ENCODE data around the gene ZFP69. TPM values are rescaled to one million over a fixed set of nuclear protein-coding genes. Genes with fewer than 3 reads are reported as not detected.

Gene ZFP69
- total RNA-seq, 2 experiments from 2014 or later: 4.3 to 5.6 TPM

DNA sequence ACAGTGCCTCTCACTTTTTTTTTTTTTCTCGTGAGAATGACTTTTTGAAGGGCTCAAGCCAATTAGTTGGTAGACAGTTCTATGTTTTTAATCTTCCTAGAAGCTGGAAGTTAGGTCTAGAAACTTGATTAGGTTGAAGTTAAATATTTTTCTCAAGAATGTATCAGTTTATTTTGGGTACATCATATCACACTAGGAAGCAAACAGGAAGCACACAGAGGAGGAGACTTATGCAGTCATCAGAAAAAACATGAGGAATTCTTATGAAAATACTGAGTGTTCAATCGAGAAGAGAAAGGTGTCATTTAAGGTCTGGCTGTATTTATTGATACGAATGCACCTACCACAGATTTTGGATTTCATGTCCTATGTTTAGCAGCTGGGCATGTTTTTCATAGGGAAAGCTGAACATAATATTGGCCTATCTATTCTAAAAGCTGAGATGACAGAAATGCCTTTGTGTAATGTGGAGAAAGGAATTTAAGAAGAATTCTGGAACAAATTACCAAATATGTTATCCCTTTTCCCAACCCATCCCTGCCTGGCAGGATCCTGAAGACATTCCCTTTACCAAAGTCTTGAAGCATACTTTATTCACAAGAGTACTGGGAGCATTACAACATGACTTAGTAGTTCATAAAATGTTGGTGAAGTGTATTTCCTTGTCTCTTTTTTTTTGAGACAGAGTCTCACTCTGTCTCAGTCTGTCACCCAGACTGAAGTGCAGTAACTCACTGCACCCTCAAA, 44.3 kb upstream of the ZFP69 start:
- intact Hi-C loops (cut with micrococcal nuclease; ENCODE audit: unreplicated experiment): loop anchor here (10.0 kb wide), 1 partner anchor 288 kb away; no protein-coding TSS in a partner anchor

DNA sequence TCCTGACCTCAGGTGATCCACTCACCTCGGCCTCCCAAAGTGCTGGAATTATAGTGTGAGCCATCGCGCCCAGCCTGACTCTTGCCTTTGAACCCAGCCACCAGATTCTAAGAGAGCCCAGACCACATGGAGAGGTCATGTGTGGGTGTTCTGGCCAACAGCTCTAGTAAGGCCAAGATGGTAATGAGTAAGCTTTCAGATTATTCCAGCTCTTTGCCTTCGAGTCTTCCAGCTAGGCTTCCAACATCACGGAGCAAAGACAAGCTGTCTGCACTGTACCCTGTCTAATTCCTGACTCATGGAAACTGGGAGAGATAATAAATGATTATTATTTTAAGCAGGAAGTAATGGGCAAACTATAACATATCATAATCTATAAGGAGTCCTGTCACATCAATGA, 41.6 kb upstream of the ZFP69 start:
- POLR2A ChIA-PET: interaction anchor here (0.5 to 0.6 kb wide), 2 partner anchors 31 to 265 kb away, joined by 3 to 4 read pairs; no protein-coding TSS in a partner anchor

More for the DNA sequence above, 44.3 kb upstream of the ZFP69 start:
- Histone ChIP-seq H3K9me3 (ENCODE audit: low read length) (no peaks in the 10 kb centered on the region), H2AFZ (ENCODE audit: low read length) (no peak overlapping the region), H3K4me1 (ENCODE audit: insufficient read depth, low read length, poor library complexity, severe bottlenecking) (no peaks in the 10 kb centered on the region), H3K79me2 (ENCODE audit: insufficient read depth, low read depth, low read length) (no peaks in the 10 kb centered on the region), H3K9me2 (ENCODE audit: insufficient read depth, low read length) (no peaks in the 10 kb centered on the region), H4K20me1 (ENCODE audit: insufficient read depth, low read length) (no peaks in the 10 kb centered on the region), H3K4me3 (ENCODE audit: low read depth, low read length, poor library complexity, severe bottlenecking) (no peak overlapping the region), H3K4me2 (ENCODE audit: low read length) (no peak overlapping the region), H3K36me3 (ENCODE audit: insufficient read depth, low read length) (no peaks in the 10 kb centered on the region), H3K27ac (ENCODE audit: low read depth, low read length, poor library complexity, severe bottlenecking) (no peak overlapping the region)
- no peak for TF ChIP-seq EZH2phosphoT487 (IDR thresholded peaks at IDR 0.05; ENCODE audit: borderline replicate concordance, low read depth, low read length)
- ChIA-PET CTCF (ENCODE audit: unreplicated experiment) (no interaction called here), POLR2A (interaction anchor here (0.6 kb wide), 2 partner anchors 39 to 280 kb away, joined by 3 read pairs; no protein-coding TSS in a partner anchor)
- no TSS peak for BruUV-seq (replicated peaks)
- no peak for DNase-seq (ENCODE audit: low spot score)

GRCh38 chr1:40435876-40436275, 41.2 kb upstream of the ZFP69 start:
- Histone ChIP-seq H3K79me2 (ENCODE audit: insufficient read depth, low read depth, low read length) (no peaks in the 10 kb centered on the region), H3K4me1 (ENCODE audit: insufficient read depth, low read length, poor library complexity, severe bottlenecking) (no peaks in the 10 kb centered on the region), H4K20me1 (ENCODE audit: insufficient read depth, low read length) (no peaks in the 10 kb centered on the region), H3K4me2 (ENCODE audit: low read length) (no peak overlapping the region), H3K36me3 (ENCODE audit: insufficient read depth, low read length) (no peaks in the 10 kb centered on the region), H3K4me3 (ENCODE audit: low read depth, low read length, poor library complexity, severe bottlenecking) (no peak overlapping the region), H3K27ac (ENCODE audit: low read depth, low read length, poor library complexity, severe bottlenecking) (no peak overlapping the region), H2AFZ (ENCODE audit: low read length) (no peak overlapping the region), H3K9me3 (ENCODE audit: low read length) (no peaks in the 10 kb centered on the region), H3K9me2 (ENCODE audit: insufficient read depth, low read length) (no peaks in the 10 kb centered on the region)
- CTCF ChIA-PET (ENCODE audit: unreplicated experiment): no interaction called here
- TF ChIP-seq, protein P1, sequence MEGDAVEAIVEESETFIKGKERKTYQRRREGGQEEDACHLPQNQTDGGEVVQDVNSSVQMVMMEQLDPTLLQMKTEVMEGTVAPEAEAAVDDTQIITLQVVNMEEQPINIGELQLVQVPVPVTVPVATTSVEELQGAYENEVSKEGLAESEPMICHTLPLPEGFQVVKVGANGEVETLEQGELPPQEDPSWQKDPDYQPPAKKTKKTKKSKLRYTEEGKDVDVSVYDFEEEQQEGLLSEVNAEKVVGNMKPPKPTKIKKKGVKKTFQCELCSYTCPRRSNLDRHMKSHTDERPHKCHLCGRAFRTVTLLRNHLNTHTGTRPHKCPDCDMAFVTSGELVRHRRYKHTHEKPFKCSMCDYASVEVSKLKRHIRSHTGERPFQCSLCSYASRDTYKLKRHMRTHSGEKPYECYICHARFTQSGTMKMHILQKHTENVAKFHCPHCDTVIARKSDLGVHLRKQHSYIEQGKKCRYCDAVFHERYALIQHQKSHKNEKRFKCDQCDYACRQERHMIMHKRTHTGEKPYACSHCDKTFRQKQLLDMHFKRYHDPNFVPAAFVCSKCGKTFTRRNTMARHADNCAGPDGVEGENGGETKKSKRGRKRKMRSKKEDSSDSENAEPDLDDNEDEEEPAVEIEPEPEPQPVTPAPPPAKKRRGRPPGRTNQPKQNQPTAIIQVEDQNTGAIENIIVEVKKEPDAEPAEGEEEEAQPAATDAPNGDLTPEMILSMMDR (conservative IDR thresholded peaks at IDR 0.05; ENCODE audit: low read length): no peak
- TF ChIP-seq EZH2phosphoT487 (IDR thresholded peaks at IDR 0.05; ENCODE audit: borderline replicate concordance, low read depth, low read length): no peak
- no TSS peak for BruUV-seq (replicated peaks)
- POLR2A ChIA-PET: interaction anchor here (0.5 kb wide), 1 partner anchor 266 kb away, joined by 3 read pairs; no protein-coding TSS in a partner anchor
- no peak for DNase-seq (ENCODE audit: low spot score)
- intact Hi-C loops (cut with micrococcal nuclease; ENCODE audit: unreplicated experiment): loop anchor here (10.0 kb wide), 1 partner anchor 291 kb away; no protein-coding TSS in a partner anchor

More for the DNA sequence above, 41.6 kb upstream of the ZFP69 start:
- no peaks in the 10 kb centered on the region for H4K20me1 ChIP-seq (ENCODE audit: insufficient read depth, low read length)
- no TSS peak for BruUV-seq (replicated peaks)
- no peaks in the 10 kb centered on the region for H3K9me3 ChIP-seq (ENCODE audit: low read length)
- no peaks in the 10 kb centered on the region for H3K9me2 ChIP-seq (ENCODE audit: insufficient read depth, low read length)
- no peaks in the 10 kb centered on the region for H3K79me2 ChIP-seq (ENCODE audit: insufficient read depth, low read depth, low read length)
- CTCF ChIA-PET (ENCODE audit: unreplicated experiment): interaction anchor here (0.6 kb wide), 1 partner anchor 97 kb away, joined by 4 read pairs; no protein-coding TSS in a partner anchor
- intact Hi-C loops (cut with micrococcal nuclease; ENCODE audit: unreplicated experiment): loop anchor here (10.0 kb wide), 1 partner anchor 291 kb away; no protein-coding TSS in a partner anchor
- H3K27ac ChIP-seq (ENCODE audit: low read depth, low read length, poor library complexity, severe bottlenecking): no peak overlapping the region
- DNase-seq (ENCODE audit: low spot score): no peak
- H3K4me2 ChIP-seq (ENCODE audit: low read length): no peak overlapping the region
- H2AFZ ChIP-seq (ENCODE audit: low read length): no peak overlapping the region
- no peaks in the 10 kb centered on the region for H3K4me1 ChIP-seq (ENCODE audit: insufficient read depth, low read length, poor library complexity, severe bottlenecking)
- TF ChIP-seq, protein P1 (conservative IDR thresholded peaks at IDR 0.05; ENCODE audit: low read length): no peak
- TF ChIP-seq EZH2phosphoT487 (IDR thresholded peaks at IDR 0.05; ENCODE audit: borderline replicate concordance, low read depth, low read length): no peak
- no peaks in the 10 kb centered on the region for H3K36me3 ChIP-seq (ENCODE audit: insufficient read depth, low read length)
- no peak overlapping the region for H3K4me3 ChIP-seq (ENCODE audit: low read depth, low read length, poor library complexity, severe bottlenecking)

Measured in OCI-LY7 (cell line).